CD8-positive, alpha-beta memory T cell (primary cell): Measurements from ENCODE around the gene BCL11B. TPM values are rescaled to one million over a fixed set of nuclear protein-coding genes. Genes with fewer than 3 reads are reported as not detected.
A peak's percentile ranks its signal among the peaks of the same experiment; 100 is the strongest.

ENCODE experiments used
- CTCF ChIA-PET: fragments of 350-600 bp; sonication (Branson Sonifier 250); formaldehyde crosslinking; loops from one replicate; lab custom pipeline; 2021; ENCODE audit warnings: antibody characterized with exemption; lab: Charles Lee
- POLR2A ChIA-PET: fragments of 350-600 bp; sonication (Branson Sonifier 250); formaldehyde crosslinking; loops from one replicate; lab custom pipeline; 2021; ENCODE audit warnings: antibody characterized with exemption; lab: Charles Lee
- DNase-seq, 5 donors: peaks; one replicate each; pipeline versions ENCODE4 v3.0.0 to v3.0.0-alpha.2; 2020 to 2022; ENCODE audit warnings: mixed read lengths in 1 of 5
- H3K27ac ChIP-seq: one replicate; pipeline ENCODE4 v1.7.0; 2013; ENCODE audit warnings: low read depth, mild to moderate bottlenecking, low read length, moderate library complexity
- H3K27me3 ChIP-seq: 2 replicates; pipeline ENCODE4 v1.7.0; 2013; ENCODE audit warnings: low read length, mild to moderate bottlenecking; ENCODE audit not compliant: insufficient read depth, poor library complexity, severe bottlenecking
- H3K36me3 ChIP-seq: 2 replicates; pipeline ENCODE4 v1.7.0; 2013; ENCODE audit warnings: mild to moderate bottlenecking, low read length, moderate library complexity; ENCODE audit not compliant: insufficient read depth
- H3K4me1 ChIP-seq: 2 replicates; pipeline ENCODE4 v1.7.0; 2013; ENCODE audit warnings: mild to moderate bottlenecking, low read length, moderate library complexity; ENCODE audit not compliant: insufficient read depth
- H3K4me3 ChIP-seq: 2 replicates; pipeline ENCODE4 v1.7.0; 2013; ENCODE audit warnings: mild to moderate bottlenecking, low read length
- H3K9me3 ChIP-seq: 2 replicates; pipeline ENCODE4 v1.7.0; 2013; ENCODE audit warnings: mild to moderate bottlenecking, low read length
- H3K27ac Mint-ChIP-seq, 8 donors: one replicate each; pipeline ENCODE4 v1.8.0; 2020 to 2021; ENCODE audit warnings: mixed read lengths in 8 of 8, mild to moderate bottlenecking in 6 of 8, inconsistent platforms in 3 of 8, moderate library complexity in 3 of 8
- H3K27me3 Mint-ChIP-seq, 2 donors: one replicate each; pipeline ENCODE4 v1.8.0; 2020 to 2021; ENCODE audit warnings: mixed read lengths in 2 of 2, mild to moderate bottlenecking in 1 of 2, moderate library complexity in 1 of 2
- H3K36me3 Mint-ChIP-seq, 3 donors: one replicate each; pipeline ENCODE4 v1.8.0; 2020 to 2021; ENCODE audit warnings: mixed read lengths in 3 of 3, inconsistent platforms in 1 of 3, mild to moderate bottlenecking in 1 of 3
- H3K4me1 Mint-ChIP-seq, 3 donors: one replicate each; pipeline ENCODE4 v1.8.0; 2020 to 2021; ENCODE audit warnings: mixed read lengths in 3 of 3, inconsistent platforms in 1 of 3, mild to moderate bottlenecking in 1 of 3
- H3K4me3 Mint-ChIP-seq, 7 donors: one replicate each; pipeline ENCODE4 v1.8.0; 2020 to 2021; ENCODE audit warnings: mixed read lengths in 7 of 7, mild to moderate bottlenecking in 6 of 7, moderate library complexity in 4 of 7, inconsistent platforms in 2 of 7
- H3K9me3 Mint-ChIP-seq, 5 donors: one replicate each; pipeline ENCODE4 v1.8.0; 2020 to 2022; ENCODE audit warnings: mixed read lengths in 5 of 5, mild to moderate bottlenecking in 3 of 5, moderate library complexity in 2 of 5, inconsistent platforms in 1 of 5
- polyA plus RNA-seq: library from polyadenylated mRNA; unstranded; fragments of 300-500 nt; fragmentation: Illumina TruSeq; gene quantifications from one replicate; pipeline ENCODE4 v1.2.3, GENCODE V29; 2021
- total RNA-seq, 2 experiments: library from RNA; stranded (reverse); gene quantifications; one replicate each; pipeline ENCODE4 v1.2.3, GENCODE V29; 2021

The BCL11B gene
- total and polyA plus RNA-seq, 3 experiments from 2014 or later: 9.7 to 42.5 (median 42.0) TPM

DNA sequence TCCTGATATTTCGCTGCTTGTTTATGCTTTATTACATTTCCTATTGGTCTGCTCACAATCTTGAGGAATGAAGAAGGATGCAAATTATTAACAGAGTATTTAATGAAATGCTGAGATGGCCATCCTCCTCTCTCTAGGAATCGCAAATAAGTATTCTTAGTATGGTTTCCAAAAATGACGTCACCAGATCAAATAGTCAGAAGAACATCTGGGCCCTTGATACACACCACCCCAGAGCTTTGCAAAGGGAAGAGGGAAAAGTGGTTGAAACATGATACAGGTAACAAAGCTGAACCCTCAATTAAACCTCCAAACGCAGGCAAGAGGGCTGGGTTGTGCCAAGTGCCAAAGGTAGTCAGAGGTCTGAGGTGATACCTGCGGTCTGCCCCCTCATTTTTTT, 107.3 kb downstream of the BCL11B start:
- Histone ChIP-seq H3K4me3 (no peak overlapping the region), H3K4me1 (peaks cover 1% of the 10 kb centered on the region), H3K27ac (no peak overlapping the region), H3K9me3 (no peaks in the 10 kb centered on the region), H3K27me3 (no peaks in the 10 kb centered on the region), H3K36me3 (no peaks in the 10 kb centered on the region)
- ChIA-PET POLR2A (interaction anchor here (0.8 kb wide), 1 partner anchor 24 kb away, joined by 3 read pairs; no protein-coding TSS in a partner anchor), CTCF (interaction anchor here (3.6 kb wide), 1 partner anchor 14 kb away, joined by 10 read pairs; no protein-coding TSS in a partner anchor)
- H3K9me3 Mint-ChIP-seq: peaks cover 0 to 3% (median 0%) of the 10 kb centered on the region in 5 donors
- H3K36me3 Mint-ChIP-seq: peaks cover 0 to 20% (median 7%) of the 10 kb centered on the region in 3 donors
- H3K27ac Mint-ChIP-seq: peak overlapping the region in 3 of 8 donors; percentile 58 to 85 (median 60)
- H3K4me1 Mint-ChIP-seq: peaks cover 34 to 68% (median 54%) of the 10 kb centered on the region in 3 donors
- DNase-seq: no peak
- H3K27me3 Mint-ChIP-seq: peaks cover 0 to 3% of the 10 kb centered on the region in 2 donors
- no peak overlapping the region for H3K4me3 Mint-ChIP-seq

DNA sequence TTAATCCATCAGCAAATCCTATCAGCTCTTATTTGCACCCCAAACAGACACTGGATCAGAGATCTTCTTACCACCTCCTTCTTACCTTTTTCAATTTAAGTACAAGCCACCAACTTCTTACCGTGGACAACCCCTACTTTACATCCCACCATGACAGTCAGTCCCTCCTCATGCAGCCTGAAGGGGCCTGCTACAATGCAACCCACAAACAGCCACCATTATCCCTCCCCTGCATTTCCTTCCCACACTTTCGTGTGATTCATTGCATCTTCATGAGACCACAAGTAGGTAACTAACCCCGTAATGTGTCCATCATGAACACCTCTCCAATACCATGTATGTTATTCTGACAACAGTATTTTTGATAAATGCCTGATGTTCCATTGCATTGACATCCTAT, 108.6 kb downstream of the BCL11B start:
- Mint-ChIP-seq H3K27ac (peak overlapping the region in 4 of 8 donors; percentile 17 to 77 (median 33)), H3K9me3 (peaks cover 0 to 3% (median 0%) of the 10 kb centered on the region in 5 donors), H3K36me3 (peaks cover 0 to 14% (median 7%) of the 10 kb centered on the region in 3 donors), H3K4me3 (peak overlapping the region in 1 of 7 donors; percentile 14), H3K4me1 (peaks cover 29 to 55% (median 47%) of the 10 kb centered on the region in 3 donors), H3K27me3 (peaks cover 0 to 3% of the 10 kb centered on the region in 2 donors)
- no peaks in the 10 kb centered on the region for H3K4me1 ChIP-seq
- DNase-seq: no peak
- H3K27ac ChIP-seq: no peak overlapping the region
- no peaks in the 10 kb centered on the region for H3K27me3 ChIP-seq
- no peaks in the 10 kb centered on the region for H3K36me3 ChIP-seq
- H3K4me3 ChIP-seq: no peak overlapping the region
- ChIA-PET POLR2A (no interaction called here), CTCF (interaction anchor here (1.2 kb wide), 1 partner anchor 10 kb away, joined by 3 read pairs; no protein-coding TSS in a partner anchor)
- H3K9me3 ChIP-seq: no peaks in the 10 kb centered on the region

DNA sequence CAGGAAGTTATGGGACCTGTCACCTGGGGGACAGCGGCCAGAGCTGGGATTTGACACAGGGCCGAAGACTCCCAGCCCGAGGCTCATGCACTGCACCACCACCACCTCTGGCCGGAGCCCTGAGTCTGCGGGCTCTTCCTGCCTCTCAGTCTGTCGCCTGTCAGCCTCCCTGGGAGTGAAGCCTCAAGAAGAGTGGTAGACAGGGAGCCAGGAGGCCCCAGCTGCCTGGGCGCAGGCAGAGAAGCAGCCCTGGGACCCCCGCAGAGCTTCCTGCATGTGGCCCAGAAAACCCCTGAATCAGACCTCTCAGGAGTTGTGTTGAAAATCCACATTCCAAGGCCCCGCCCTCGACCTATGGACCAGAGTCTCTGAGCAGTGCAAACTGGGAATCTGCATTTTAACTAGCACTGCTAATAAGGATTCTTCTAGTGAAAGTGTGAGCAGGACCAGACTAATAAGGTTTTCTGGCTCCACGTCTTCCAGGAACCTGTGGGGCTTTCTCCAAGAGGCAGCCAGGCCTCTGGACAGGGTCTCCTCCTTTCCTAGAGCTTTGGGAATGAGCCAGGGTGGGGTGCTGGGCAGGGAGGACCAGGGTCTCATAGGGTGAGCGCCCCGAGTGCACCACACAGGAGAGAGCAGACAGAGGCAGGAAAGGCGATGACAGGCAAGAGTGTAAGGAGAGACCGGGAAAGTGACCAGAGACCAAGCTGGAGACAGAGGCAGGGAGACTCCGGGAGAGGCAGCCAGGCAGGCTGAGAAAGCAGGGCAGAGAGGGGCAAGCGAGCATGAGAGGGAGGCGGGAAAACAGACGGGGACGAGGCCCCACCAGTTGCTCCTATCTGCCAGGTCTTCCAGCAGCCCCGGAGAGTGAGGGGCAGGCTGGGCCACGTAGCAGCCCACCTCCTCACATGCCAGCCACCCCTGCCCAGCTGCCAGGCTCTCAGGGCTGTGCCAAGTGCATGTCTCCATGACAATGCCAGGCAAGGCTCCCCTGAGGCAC, 112.4 kb downstream of the BCL11B start:
- Histone ChIP-seq H3K9me3 (no peaks in the 10 kb centered on the region), H3K27me3 (no peaks in the 10 kb centered on the region), H3K36me3 (no peaks in the 10 kb centered on the region), H3K4me1 (no peaks in the 10 kb centered on the region), H3K4me3 (no peak overlapping the region), H3K27ac (no peak overlapping the region)
- no peak for DNase-seq
- H3K4me1 Mint-ChIP-seq: peaks cover 12 to 33% (median 28%) of the 10 kb centered on the region in 3 donors
- H3K27ac Mint-ChIP-seq: peak overlapping the region in 4 of 8 donors; percentile 17 to 84 (median 58)
- no peak overlapping the region for H3K4me3 Mint-ChIP-seq
- peaks cover 0 to 3% (median 0%) of the 10 kb centered on the region in 5 donors for H3K9me3 Mint-ChIP-seq
- CTCF ChIA-PET: no interaction called here
- peaks cover 0 to 3% (median 3%) of the 10 kb centered on the region in 3 donors for H3K36me3 Mint-ChIP-seq
- POLR2A ChIA-PET: no interaction called here
- H3K27me3 Mint-ChIP-seq: no peaks in the 10 kb centered on the region

- Histone ChIP-seq H3K36me3 (no peaks in the 10 kb centered on the region), H3K27ac (no peak overlapping the region), H3K4me3 (no peak overlapping the region), H3K27me3 (no peaks in the 10 kb centered on the region), H3K4me1 (no peaks in the 10 kb centered on the region), H3K9me3 (no peaks in the 10 kb centered on the region)
- H3K27ac Mint-ChIP-seq: peak overlapping the region in 1 of 8 donors; percentile 89
- peaks cover 7 to 24% (median 21%) of the 10 kb centered on the region in 3 donors for H3K4me1 Mint-ChIP-seq
- H3K36me3 Mint-ChIP-seq: peaks cover 0 to 3% (median 3%) of the 10 kb centered on the region in 3 donors
- H3K9me3 Mint-ChIP-seq: peaks cover 0 to 3% (median 0%) of the 10 kb centered on the region in 5 donors
- ChIA-PET CTCF (no interaction called here), POLR2A (interaction anchor here (0.5 kb wide), 1 partner anchor 1940 kb away, joined by 4 read pairs; no protein-coding TSS in a partner anchor)
- H3K27me3 Mint-ChIP-seq: no peaks in the 10 kb centered on the region
- no peak overlapping the region for H3K4me3 Mint-ChIP-seq
- DNase-seq: no peak
Measured at GRCh38 chr14:99158646-99159165, 113.3 kb downstream of the BCL11B start.

GRCh38 chr14:99158150-99158549, 113.8 kb downstream of the BCL11B start:
- DNase-seq: no peak
- Mint-ChIP-seq H3K27ac (no peak overlapping the region), H3K36me3 (peaks cover 0 to 3% (median 3%) of the 10 kb centered on the region in 3 donors), H3K4me3 (no peak overlapping the region), H3K9me3 (peaks cover 0 to 3% (median 0%) of the 10 kb centered on the region in 5 donors), H3K4me1 (peaks cover 3 to 19% (median 16%) of the 10 kb centered on the region in 3 donors), H3K27me3 (no peaks in the 10 kb centered on the region)
- Histone ChIP-seq H3K27ac (no peak overlapping the region), H3K27me3 (no peaks in the 10 kb centered on the region), H3K36me3 (no peaks in the 10 kb centered on the region), H3K9me3 (no peaks in the 10 kb centered on the region), H3K4me3 (no peak overlapping the region), H3K4me1 (no peaks in the 10 kb centered on the region)
- ChIA-PET CTCF (no interaction called here), POLR2A (interaction anchor here (0.5 kb wide), 1 partner anchor 1939 kb away, joined by 4 read pairs; no protein-coding TSS in a partner anchor)

DNA sequence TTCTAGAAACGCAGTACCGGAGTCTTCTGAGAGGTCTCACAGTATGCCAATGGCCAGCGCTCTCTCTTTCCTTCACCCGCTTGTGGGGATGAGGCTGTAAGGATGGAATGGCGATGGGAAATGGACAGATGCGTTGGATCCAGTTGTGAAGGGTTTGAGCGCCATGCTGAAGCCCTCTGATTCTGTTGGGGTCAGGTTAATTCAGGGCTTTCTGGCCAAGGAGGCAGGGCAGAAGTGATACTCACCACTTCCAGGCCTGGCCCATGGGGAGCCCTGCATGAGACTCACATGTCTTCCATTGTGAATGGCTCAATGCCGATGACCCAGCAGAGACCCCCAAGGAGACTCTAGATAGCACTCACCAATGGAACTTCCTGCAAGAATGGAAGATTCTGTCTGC, 114.3 kb downstream of the BCL11B start:
- H3K27me3 ChIP-seq: no peaks in the 10 kb centered on the region
- no peak overlapping the region for H3K4me3 ChIP-seq
- H3K9me3 ChIP-seq: no peaks in the 10 kb centered on the region
- H3K4me1 Mint-ChIP-seq: peaks cover 3 to 17% (median 14%) of the 10 kb centered on the region in 3 donors
- H3K36me3 Mint-ChIP-seq: peaks cover 0 to 3% (median 3%) of the 10 kb centered on the region in 3 donors
- ChIA-PET POLR2A (no interaction called here), CTCF (no interaction called here)
- peaks cover 0 to 3% (median 0%) of the 10 kb centered on the region in 5 donors for H3K9me3 Mint-ChIP-seq
- peak overlapping the region in 1 of 8 donors; percentile 41 for H3K27ac Mint-ChIP-seq
- no peak overlapping the region for H3K4me3 Mint-ChIP-seq
- H3K36me3 ChIP-seq: no peaks in the 10 kb centered on the region
- H3K27me3 Mint-ChIP-seq: no peaks in the 10 kb centered on the region
- no peak for DNase-seq
- no peaks in the 10 kb centered on the region for H3K4me1 ChIP-seq
- H3K27ac ChIP-seq: no peak overlapping the region

DNA sequence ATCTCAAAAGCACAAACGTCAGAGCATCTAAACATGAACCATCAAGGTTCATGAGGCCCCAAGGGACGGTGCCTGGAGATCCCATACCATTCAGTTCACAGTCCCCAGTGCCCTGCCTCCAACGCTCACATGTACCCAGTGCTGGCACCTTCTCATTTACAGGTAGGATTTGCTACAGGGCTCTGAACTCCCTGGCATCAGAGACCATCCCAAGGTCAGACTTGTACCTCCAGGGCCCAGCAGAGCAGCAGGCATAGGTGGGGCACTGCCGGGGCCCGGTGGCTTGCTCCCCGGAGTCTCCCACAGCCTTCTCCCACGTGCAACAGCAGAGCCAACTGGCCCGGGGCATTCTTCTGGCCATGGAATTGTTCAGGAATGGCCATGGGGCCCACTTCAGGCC, 114.8 kb downstream of the BCL11B start:
- no peak overlapping the region for H3K27ac Mint-ChIP-seq
- H3K4me3 Mint-ChIP-seq: peak overlapping the region in 1 of 7 donors; percentile 13
- no peaks in the 10 kb centered on the region for H3K27me3 Mint-ChIP-seq
- H3K36me3 Mint-ChIP-seq: peaks cover 0 to 3% (median 3%) of the 10 kb centered on the region in 3 donors
- Histone ChIP-seq H3K27me3 (no peaks in the 10 kb centered on the region), H3K4me3 (no peak overlapping the region), H3K36me3 (no peaks in the 10 kb centered on the region), H3K4me1 (no peaks in the 10 kb centered on the region), H3K9me3 (no peaks in the 10 kb centered on the region), H3K27ac (no peak overlapping the region)
- POLR2A ChIA-PET: no interaction called here
- CTCF ChIA-PET: no interaction called here
- peaks cover 0 to 3% (median 0%) of the 10 kb centered on the region in 5 donors for H3K9me3 Mint-ChIP-seq
- H3K4me1 Mint-ChIP-seq: peaks cover 3 to 17% (median 14%) of the 10 kb centered on the region in 3 donors
- DNase-seq: no peak
